ENCODE results near the gene CACNA1C. TPM values are rescaled to one million over a fixed set of nuclear protein-coding genes. Genes with fewer than 3 reads are reported as not detected.

The CACNA1C gene
- total RNA-seq, 2 donors from 2014 or later, result 8.1 to 18.2 TPM

GRCh38 chr12:2374092-2374906, 321.5 kb downstream of the CACNA1C start:
- DNase-seq (ENCODE audit: low spot score), result no peak
- Histone ChIP-seq H3K4me1 (replicated peaks) (no peaks in the 10 kb centered on the region), H3K36me3 (no peaks in the 10 kb centered on the region), H3K9me3 (no peaks in the 10 kb centered on the region), H3K4me3 (no peak overlapping the region), H3K27me3 (replicated peaks; ENCODE audit: insufficient read depth) (no peaks in the 10 kb centered on the region), H3K27ac (no peak overlapping the region)
- TF ChIP-seq POLR2A (IDR thresholded peaks at IDR 0.05) (no peak), CTCF (IDR thresholded peaks at IDR 0.05) (no peak), POLR2AphosphoS5 (IDR thresholded peaks at IDR 0.05) (no peak)
- intact Hi-C loops (cut with DNase I), result no loop called here
- 92% methylated on average over 10 of the region's 10 CpGs for WGBS

- no peaks in the 10 kb centered on the region for H3K36me3 ChIP-seq
- no peak for DNase-seq (ENCODE audit: low spot score)
- no peak overlapping the region for H3K27ac ChIP-seq
- intact Hi-C loops (cut with DNase I), result no loop called here
- H3K4me3 ChIP-seq, result no peak overlapping the region
- no peaks in the 10 kb centered on the region for H3K27me3 ChIP-seq (replicated peaks; ENCODE audit: insufficient read depth)
- no peaks in the 10 kb centered on the region for H3K9me3 ChIP-seq
- TF ChIP-seq POLR2A (IDR thresholded peaks at IDR 0.05), result no peak
- no peak for TF ChIP-seq CTCF (IDR thresholded peaks at IDR 0.05)
- no peak for TF ChIP-seq POLR2AphosphoS5 (IDR thresholded peaks at IDR 0.05)
- no peaks in the 10 kb centered on the region for H3K4me1 ChIP-seq (replicated peaks)
- WGBS, result 69% methylated on average over 3 of the region's 3 CpGs
These were observed 323.1 kb downstream of the CACNA1C start for GRCh38 chr12:2375871-2376270.

- H3K36me3 ChIP-seq, result no peaks in the 10 kb centered on the region
- DNase-seq (ENCODE audit: low spot score), result no peak
- TF ChIP-seq POLR2A (IDR thresholded peaks at IDR 0.05), result no peak
- no peak for TF ChIP-seq CTCF (IDR thresholded peaks at IDR 0.05)
- TF ChIP-seq POLR2AphosphoS5 (IDR thresholded peaks at IDR 0.05), result no peak
- H3K4me3 ChIP-seq, result no peak overlapping the region
- no peaks in the 10 kb centered on the region for H3K9me3 ChIP-seq
- intact Hi-C loops (cut with DNase I), result no loop called here
- H3K27me3 ChIP-seq (replicated peaks; ENCODE audit: insufficient read depth), result no peaks in the 10 kb centered on the region
- H3K4me1 ChIP-seq (replicated peaks), result no peaks in the 10 kb centered on the region
- 61% methylated on average over 20 of the region's 20 CpGs for WGBS
- H3K27ac ChIP-seq, result no peak overlapping the region
These were observed 324.3 kb downstream of the CACNA1C start for GRCh38 chr12:2376908-2377657.

- TF ChIP-seq POLR2A (IDR thresholded peaks at IDR 0.05), result no peak
- 27% methylated on average over 7 of the region's 7 CpGs for WGBS
- DNase-seq (ENCODE audit: low spot score), result no peak
- H3K27ac ChIP-seq, result peak overlapping the region in 1 of 2 donors; percentile 5
- intact Hi-C loops (cut with DNase I), result no loop called here
- no peaks in the 10 kb centered on the region for H3K27me3 ChIP-seq (replicated peaks; ENCODE audit: insufficient read depth)
- H3K4me1 ChIP-seq (replicated peaks), result no peaks in the 10 kb centered on the region
- H3K9me3 ChIP-seq, result no peaks in the 10 kb centered on the region
- H3K36me3 ChIP-seq, result no peaks in the 10 kb centered on the region
- H3K4me3 ChIP-seq, result no peak overlapping the region
These were observed 326.1 kb downstream of the CACNA1C start for GRCh38 chr12:2378835-2379330.

GRCh38 chr12:2380946-2381345, 328.2 kb downstream of the CACNA1C start:
- 68% methylated on average over 2 of the region's 2 CpGs for WGBS
- intact Hi-C loops (cut with DNase I), result loop anchor here (10.0 kb wide), 1 partner anchor 326 kb away; the partner anchor contains the start of gene CACNA1C
- Histone ChIP-seq H3K4me1 (replicated peaks) (no peaks in the 10 kb centered on the region), H3K27me3 (replicated peaks; ENCODE audit: insufficient read depth) (no peaks in the 10 kb centered on the region), H3K4me3 (no peak overlapping the region), H3K27ac (no peak overlapping the region), H3K9me3 (no peaks in the 10 kb centered on the region), H3K36me3 (no peaks in the 10 kb centered on the region)
- no peak for DNase-seq (ENCODE audit: low spot score)
- TF ChIP-seq POLR2AphosphoS5 (IDR thresholded peaks at IDR 0.05) (no peak), CTCF (IDR thresholded peaks at IDR 0.05) (no peak), POLR2A (IDR thresholded peaks at IDR 0.05) (no peak)
